Esophagus mucosa (tissue), 1 donor: Measurements from ENCODE around the gene CRABP2. TPM values are rescaled to one million over a fixed set of nuclear protein-coding genes. Genes with fewer than 3 reads are reported as not detected.

ENCODE experiments used
- ATAC-seq: fragments of 200-7000 bp; cut with Tn5 transposase; one replicate; pipeline ENCODE4 v1.9.1; 2020
- total RNA-seq: library from RNA; stranded (reverse); gene quantifications from one replicate; pipeline ENCODE4 v1.2.4, GENCODE V29; 2023
- donor health status: DM: yes; HTN: yes; CAD: no.

Gene CRABP2
- total RNA-seq, 1 donor from 2014 or later, result 1,373 TPM

- no peak for ATAC-seq
Observed at GRCh38 chr1:156708218-156708661, 2.9 kb upstream of the CRABP2 start.

- ATAC-seq, result no peak
Observed at GRCh38 chr1:156707417-156708217, 2.2 kb upstream of the CRABP2 start.

GRCh38 chr1:156706657-156707416 is 1.5 kb upstream of the CRABP2 start:
- peak; percentile 35 for ATAC-seq

GRCh38 chr1:156705918-156706656 is 704 bp upstream of the CRABP2 start:
- ATAC-seq, result peak; percentile 44

GRCh38 chr1:156704930-156705320 is 458 bp downstream of the CRABP2 start:
- ATAC-seq, result peak; percentile 48

- no peak for ATAC-seq
Observed at GRCh38 chr1:156704166-156704711, 1.1 kb downstream of the CRABP2 start.

GRCh38 chr1:156703741-156704140 is 1.6 kb downstream of the CRABP2 start:
- ATAC-seq, result no peak

GRCh38 chr1:156703336-156703735 is 2.0 kb downstream of the CRABP2 start:
- ATAC-seq, result no peak

- no peak for ATAC-seq
Observed at GRCh38 chr1:156700736-156701531, 4.4 kb downstream of the CRABP2 start.

GRCh38 chr1:156698995-156699394 is 6.4 kb downstream of the CRABP2 start:
- no peak for ATAC-seq

GRCh38 chr1:156697481-156697880 is 7.9 kb downstream of the CRABP2 start:
- ATAC-seq, result peak; percentile 26

- no peak for ATAC-seq
Observed at GRCh38 chr1:156696755-156697154, 8.6 kb downstream of the CRABP2 start.

- no peak for ATAC-seq
Observed at GRCh38 chr1:156694690-156694962, 10.8 kb downstream of the CRABP2 start.

GRCh38 chr1:156693848-156694689 is 11.3 kb downstream of the CRABP2 start:
- peak; percentile 46 for ATAC-seq

GRCh38 chr1:156692925-156693847 is 12.2 kb downstream of the CRABP2 start:
- ATAC-seq, result peak; percentile 17

- peak; percentile 54 for ATAC-seq
Observed at GRCh38 chr1:156692441-156692924, 12.9 kb downstream of the CRABP2 start.

GRCh38 chr1:156691665-156692440 is 13.5 kb downstream of the CRABP2 start:
- ATAC-seq, result peak; percentile 74

GRCh38 chr1:156691191-156691590 is 14.2 kb downstream of the CRABP2 start:
- no peak for ATAC-seq

- ATAC-seq, result no peak
Observed at GRCh38 chr1:156690675-156691036, 14.7 kb downstream of the CRABP2 start.
